WI38 (cell line): ENCODE results near the gene NKIRAS2.

Experiments
- H3K4me3 ChIP-seq: 2 replicates; pipeline ENCODE4 v1.5.1; 2011; ENCODE audit warnings: low read depth, mild to moderate bottlenecking, control low read depth, low read length
- CTCF ChIP-seq: IDR thresholded peaks from 2 replicates; pipeline ENCODE4 v1.5.1; 2012; ENCODE audit warnings: low read depth, mild to moderate bottlenecking, control low read depth, low read length

The NKIRAS2 gene

GRCh38 chr17:42060231-42060630, 40.3 kb downstream of the NKIRAS2 start:
- no peak for TF ChIP-seq CTCF
- no peak overlapping the region for H3K4me3 ChIP-seq

GRCh38 chr17:42061646-42062487, 42.0 kb downstream of the NKIRAS2 start:
- no peak overlapping the region for H3K4me3 ChIP-seq
- no peak for TF ChIP-seq CTCF

- H3K4me3 ChIP-seq = no peak overlapping the region
- TF ChIP-seq CTCF = no peak
Measured at GRCh38 chr17:42062681-42063080, 42.8 kb downstream of the NKIRAS2 start.

- H3K4me3 ChIP-seq = no peak overlapping the region
- TF ChIP-seq CTCF = no peak
Measured at GRCh38 chr17:42065201-42065600, 45.3 kb downstream of the NKIRAS2 start.

- H3K4me3 ChIP-seq = no peak overlapping the region
- peak; percentile 94 for TF ChIP-seq CTCF
Measured at GRCh38 chr17:42067371-42068091, 47.6 kb downstream of the NKIRAS2 start.

- H3K4me3 ChIP-seq = no peak overlapping the region
- no peak for TF ChIP-seq CTCF
Measured at GRCh38 chr17:42068979-42069378, 49.1 kb downstream of the NKIRAS2 start.

- no peak for TF ChIP-seq CTCF
- H3K4me3 ChIP-seq = no peak overlapping the region
Measured at GRCh38 chr17:42071810-42072209, 51.9 kb downstream of the NKIRAS2 start.
